KMS-11 (cell line): Measurements from ENCODE around the gene DAO.

Experiments used
- H2AFZ ChIP-seq: fragments of 200-600 bp; sonication (generic); 2 replicates; pipeline ENCODE4 v1.6.1; 2016; ENCODE audit warnings: antibody characterized with exemption, mixed run types, low read depth
- H3K27ac ChIP-seq: fragments of 200-600 bp; sonication (generic); 2 replicates; pipeline ENCODE4 v1.6.1; 2016; ENCODE audit warnings: mild to moderate bottlenecking, mixed run types
- H3K27me3 ChIP-seq: fragments of 200-600 bp; sonication (generic); 2 replicates; pipeline ENCODE4 v1.6.1; 2017; ENCODE audit warnings: mild to moderate bottlenecking, low read depth, mixed run types, moderate library complexity; ENCODE audit not compliant: insufficient read depth
- H3K36me3 ChIP-seq: fragments of 200-600 bp; sonication (generic); 2 replicates; pipeline ENCODE4 v1.6.1; 2017; ENCODE audit warnings: mild to moderate bottlenecking, mixed run types; ENCODE audit not compliant: insufficient read depth
- H3K4me1 ChIP-seq: fragments of 200-600 bp; sonication (generic); 2 replicates; pipeline ENCODE4 v1.6.1; 2016; ENCODE audit warnings: mild to moderate bottlenecking, low read depth, mixed run types; ENCODE audit not compliant: poor library complexity, severe bottlenecking
- H3K4me2 ChIP-seq: fragments of 200-600 bp; sonication (generic); 2 replicates; pipeline ENCODE4 v1.7.0; 2016; ENCODE audit warnings: mild to moderate bottlenecking, mixed run types
- H3K4me3 ChIP-seq: fragments of 200-600 bp; sonication (generic); IDR thresholded peaks from 2 replicates; pipeline ENCODE4 v1.6.1; 2017; ENCODE audit warnings: low read depth, low read length, mixed read lengths; ENCODE audit not compliant: insufficient read depth
- H3K79me2 ChIP-seq: fragments of 200-600 bp; sonication (generic); 2 replicates; pipeline ENCODE4 v1.6.1; 2016; ENCODE audit warnings: low read depth, mixed run types; ENCODE audit not compliant: insufficient read depth
- H3K9ac ChIP-seq: fragments of 200-600 bp; sonication (generic); 2 replicates; pipeline ENCODE4 v1.6.1; 2016; ENCODE audit warnings: mild to moderate bottlenecking, mixed run types
- H4K20me1 ChIP-seq: fragments of 200-600 bp; sonication (generic); 2 replicates; pipeline ENCODE4 v1.6.1; 2016; ENCODE audit warnings: mild to moderate bottlenecking, mixed run types; ENCODE audit not compliant: insufficient read depth
- TF ChIP-seq, protein P1 (sequence below): fragments of 200-600 bp; sonication (generic); conservative IDR thresholded peaks from 2 replicates; pipeline ENCODE4 v1.6.1; 2017; ENCODE audit warnings: low read depth, mild to moderate bottlenecking, antibody characterized with exemption, low read length, moderate library complexity, mixed read lengths

DAO gene

DNA sequence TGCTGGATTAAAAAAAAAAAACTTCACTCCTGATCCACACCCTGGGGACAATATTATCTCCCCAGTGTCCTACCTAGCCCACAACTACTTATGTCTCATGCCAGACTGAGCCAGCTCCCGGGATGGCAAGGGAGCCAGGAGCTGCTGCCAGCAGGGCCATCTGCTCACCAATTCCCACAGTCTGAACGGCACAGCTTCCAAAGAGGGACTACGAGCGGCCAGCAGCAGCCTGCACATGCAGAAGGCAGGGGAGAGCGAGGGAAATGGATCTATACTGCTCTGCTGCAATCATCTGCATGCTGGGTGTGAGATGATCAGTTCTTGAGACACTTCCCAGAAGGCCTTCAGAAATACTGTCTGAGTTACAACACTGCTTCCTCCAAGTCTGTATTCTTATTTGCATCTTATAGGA, 33.6 kb upstream of the DAO start:
- no peaks in the 10 kb centered on the region for H3K79me2 ChIP-seq
- no peaks in the 10 kb centered on the region for H3K27me3 ChIP-seq
- H2AFZ ChIP-seq, result no peak overlapping the region
- H4K20me1 ChIP-seq, result no peaks in the 10 kb centered on the region
- no peaks in the 10 kb centered on the region for H3K36me3 ChIP-seq
- no peaks in the 10 kb centered on the region for H3K4me1 ChIP-seq
- no peak overlapping the region for H3K4me2 ChIP-seq
- no peak overlapping the region for H3K27ac ChIP-seq
- TF ChIP-seq, protein P1, sequence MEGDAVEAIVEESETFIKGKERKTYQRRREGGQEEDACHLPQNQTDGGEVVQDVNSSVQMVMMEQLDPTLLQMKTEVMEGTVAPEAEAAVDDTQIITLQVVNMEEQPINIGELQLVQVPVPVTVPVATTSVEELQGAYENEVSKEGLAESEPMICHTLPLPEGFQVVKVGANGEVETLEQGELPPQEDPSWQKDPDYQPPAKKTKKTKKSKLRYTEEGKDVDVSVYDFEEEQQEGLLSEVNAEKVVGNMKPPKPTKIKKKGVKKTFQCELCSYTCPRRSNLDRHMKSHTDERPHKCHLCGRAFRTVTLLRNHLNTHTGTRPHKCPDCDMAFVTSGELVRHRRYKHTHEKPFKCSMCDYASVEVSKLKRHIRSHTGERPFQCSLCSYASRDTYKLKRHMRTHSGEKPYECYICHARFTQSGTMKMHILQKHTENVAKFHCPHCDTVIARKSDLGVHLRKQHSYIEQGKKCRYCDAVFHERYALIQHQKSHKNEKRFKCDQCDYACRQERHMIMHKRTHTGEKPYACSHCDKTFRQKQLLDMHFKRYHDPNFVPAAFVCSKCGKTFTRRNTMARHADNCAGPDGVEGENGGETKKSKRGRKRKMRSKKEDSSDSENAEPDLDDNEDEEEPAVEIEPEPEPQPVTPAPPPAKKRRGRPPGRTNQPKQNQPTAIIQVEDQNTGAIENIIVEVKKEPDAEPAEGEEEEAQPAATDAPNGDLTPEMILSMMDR, result no peak
- no peak overlapping the region for H3K9ac ChIP-seq
- H3K4me3 ChIP-seq, result no peak overlapping the region

DNA sequence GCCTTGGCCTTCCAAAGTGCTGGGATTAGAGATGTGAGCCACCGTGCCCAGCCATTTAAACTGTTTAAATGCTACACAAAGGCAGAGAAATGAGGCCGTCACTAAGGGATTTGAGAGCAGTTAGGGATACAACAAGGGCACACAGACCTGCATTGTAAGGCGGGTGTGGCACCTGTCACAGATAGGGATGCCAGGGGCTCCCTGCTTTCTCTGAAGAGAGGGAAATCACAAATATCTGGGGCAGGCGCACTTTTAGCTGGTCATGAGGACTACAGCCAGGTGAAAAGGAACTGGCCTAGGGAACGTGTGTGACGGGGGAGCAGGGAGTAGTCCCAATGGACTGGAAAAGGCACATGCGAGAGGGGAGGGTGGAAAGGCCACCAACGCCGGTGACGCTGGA, 32.2 kb upstream of the DAO start:
- Histone ChIP-seq H3K27me3 (no peaks in the 10 kb centered on the region), H3K36me3 (no peaks in the 10 kb centered on the region), H3K9ac (no peak overlapping the region), H3K4me1 (no peaks in the 10 kb centered on the region), H3K4me3 (no peak overlapping the region), H3K79me2 (no peaks in the 10 kb centered on the region), H2AFZ (no peak overlapping the region), H4K20me1 (no peaks in the 10 kb centered on the region), H3K27ac (no peak overlapping the region), H3K4me2 (no peak overlapping the region)
- TF ChIP-seq, protein P1, result no peak

DNA sequence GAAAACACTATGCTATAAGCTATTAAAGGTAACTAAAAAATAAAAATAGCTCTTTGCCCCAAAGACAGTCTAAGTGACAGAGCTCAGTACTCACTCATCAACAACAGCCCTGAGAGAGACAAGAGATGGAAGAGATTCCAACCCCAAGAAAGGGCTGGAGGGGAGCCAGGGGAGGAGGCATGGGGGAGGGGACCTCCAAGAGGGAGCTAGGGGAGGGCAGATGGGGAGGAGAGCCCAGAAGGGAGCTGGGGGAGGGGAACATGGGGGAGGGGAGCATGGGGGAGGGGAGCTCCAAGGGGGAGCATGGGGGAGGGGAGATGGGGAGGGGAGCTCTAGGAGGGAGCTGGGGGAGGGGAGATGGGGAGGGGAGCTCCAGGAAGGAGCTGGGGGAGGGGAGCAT, 30.2 kb upstream of the DAO start:
- H4K20me1 ChIP-seq, result no peaks in the 10 kb centered on the region
- no peak overlapping the region for H3K4me2 ChIP-seq
- no peaks in the 10 kb centered on the region for H3K79me2 ChIP-seq
- no peaks in the 10 kb centered on the region for H3K36me3 ChIP-seq
- no peak overlapping the region for H2AFZ ChIP-seq
- no peaks in the 10 kb centered on the region for H3K27me3 ChIP-seq
- H3K27ac ChIP-seq, result no peak overlapping the region
- H3K4me3 ChIP-seq, result no peak overlapping the region
- no peaks in the 10 kb centered on the region for H3K4me1 ChIP-seq
- TF ChIP-seq, protein P1, result no peak
- H3K9ac ChIP-seq, result no peak overlapping the region

DNA sequence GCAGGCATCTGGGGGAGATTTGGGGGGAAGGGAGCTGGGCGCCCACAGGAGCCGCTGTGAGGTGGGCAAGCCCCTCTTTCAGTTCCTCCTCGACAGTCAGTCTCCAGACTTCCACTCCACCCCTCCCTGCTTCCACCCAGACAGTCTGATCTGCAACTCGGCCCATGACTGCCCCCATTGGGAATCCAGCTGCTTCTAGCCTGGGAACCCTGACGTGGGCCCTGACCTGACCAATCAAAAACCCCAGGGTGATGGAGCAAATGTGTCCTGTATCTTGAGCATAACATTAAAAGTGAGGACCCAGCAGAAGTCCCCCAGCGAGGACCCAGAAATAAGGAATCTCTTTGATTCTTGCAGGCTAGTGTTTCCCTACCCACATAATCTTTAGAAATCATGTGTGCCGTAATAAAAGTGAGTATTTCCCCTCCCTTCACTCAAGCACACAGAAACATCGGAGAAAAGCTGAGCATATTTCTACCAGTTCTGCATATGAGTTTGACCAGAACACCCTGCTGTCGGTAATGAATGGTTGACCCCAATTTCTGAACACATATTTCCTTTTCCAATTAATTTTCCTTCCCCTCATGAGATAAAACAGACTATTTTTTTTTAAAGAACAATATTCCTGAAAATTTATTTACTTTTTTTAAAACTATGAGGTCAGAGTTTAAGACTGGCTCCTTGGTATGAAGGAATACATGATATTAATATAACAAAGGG, 28.9 kb upstream of the DAO start:
- Histone ChIP-seq H3K4me2 (no peak overlapping the region), H3K79me2 (peaks cover 3% of the 10 kb centered on the region; the same call in 1 of the 2 replicates), H3K4me1 (peaks cover 2% of the 10 kb centered on the region), H3K27me3 (no peaks in the 10 kb centered on the region), H3K4me3 (no peak overlapping the region), H3K27ac (no peak overlapping the region), H3K9ac (no peak overlapping the region), H2AFZ (no peak overlapping the region), H3K36me3 (no peaks in the 10 kb centered on the region), H4K20me1 (no peaks in the 10 kb centered on the region)
- TF ChIP-seq, protein P1, result no peak
